Ishikawa (cell line): ENCODE measurements around the gene ZP1.

Experiments used
- CEBPB ChIP-seq: IDR thresholded peaks from 2 replicates; pipeline ENCODE4 v1.6.1; 2012
- CREB1 ChIP-seq: IDR thresholded peaks from 2 replicates; pipeline ENCODE4 v1.6.1; 2012; ENCODE audit warnings: low read depth
- EP300 ChIP-seq: IDR thresholded peaks from 2 replicates; pipeline ENCODE4 v1.6.1; 2012; ENCODE audit warnings: borderline replicate concordance
- MAX ChIP-seq: IDR thresholded peaks from 2 replicates; pipeline ENCODE4 v1.6.1; 2012
- RAD21 ChIP-seq: IDR thresholded peaks from 2 replicates; pipeline ENCODE4 v1.6.1; 2012; ENCODE audit warnings: low read depth
- REST ChIP-seq: IDR thresholded peaks from 2 replicates; pipeline ENCODE4 v1.6.1; 2012; ENCODE audit warnings: low read depth, mild to moderate bottlenecking
- TEAD4 ChIP-seq: IDR thresholded peaks from 2 replicates; pipeline ENCODE4 v1.6.1; 2012
- YY1 ChIP-seq: IDR thresholded peaks from 2 replicates; pipeline ENCODE4 v1.6.1; 2012; ENCODE audit warnings: low read depth

- TF ChIP-seq CREB1 (no peak), EP300 (no peak), REST (no peak), RAD21 (no peak), YY1 (no peak), CEBPB (no peak), TEAD4 (no peak), MAX (no peak)
Observed at GRCh38 chr11:60905551-60906113, 38.3 kb downstream of the ZP1 start.
